Activated CD8-positive, alpha-beta memory T cell treated with anti-CD3 and anti-CD28 coated beads, Interleukin-2, amount 50 U/mL, for 24 hours (primary cell): ENCODE measurements around the gene CHAC1.

Experiments used
- DNase-seq: peaks from one replicate; pipeline ENCODE4 v3.0.0-alpha.2; 2020; ENCODE audit errors: extremely low read depth

CHAC1 gene, protein sequence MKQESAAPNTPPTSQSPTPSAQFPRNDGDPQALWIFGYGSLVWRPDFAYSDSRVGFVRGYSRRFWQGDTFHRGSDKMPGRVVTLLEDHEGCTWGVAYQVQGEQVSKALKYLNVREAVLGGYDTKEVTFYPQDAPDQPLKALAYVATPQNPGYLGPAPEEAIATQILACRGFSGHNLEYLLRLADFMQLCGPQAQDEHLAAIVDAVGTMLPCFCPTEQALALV

DNA sequence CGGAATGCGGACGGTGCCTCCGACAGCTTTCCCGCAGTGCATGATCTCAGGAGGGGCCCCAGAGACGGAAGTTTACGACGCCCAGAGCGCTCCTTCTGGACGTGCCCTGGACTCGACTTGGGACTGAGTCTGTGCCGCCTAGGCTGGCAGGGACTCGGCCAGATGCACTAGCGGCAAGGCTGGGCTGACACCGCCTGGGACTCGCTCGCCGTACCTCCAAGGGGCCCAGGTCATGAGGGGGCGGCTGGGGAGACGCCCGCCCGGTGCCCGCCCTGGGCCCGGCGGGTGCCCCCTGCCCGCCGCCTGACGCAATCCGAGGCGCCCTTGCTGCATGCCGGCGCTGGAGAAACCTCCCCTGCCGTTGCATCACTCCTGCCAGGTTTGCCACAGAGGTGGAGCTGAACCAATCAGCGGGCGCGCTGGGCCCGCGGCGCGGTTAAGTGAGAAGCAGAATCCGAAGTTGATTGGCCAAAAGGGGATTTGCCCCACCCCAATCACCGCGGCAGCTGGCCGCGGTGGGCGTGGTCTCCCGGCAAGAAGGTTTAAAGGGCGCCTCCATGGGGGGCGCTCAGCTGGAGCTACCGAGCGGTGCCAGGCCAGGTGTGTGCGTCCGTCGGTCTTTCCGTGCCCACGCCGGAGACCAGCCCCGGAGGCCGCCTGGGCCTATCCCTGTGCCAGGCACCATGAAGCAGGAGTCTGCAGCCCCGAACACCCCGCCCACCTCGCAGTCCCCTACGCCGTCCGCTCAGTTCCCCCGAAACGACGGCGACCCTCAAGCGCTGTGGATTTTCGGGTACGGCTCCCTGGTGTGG, at the start of gene CHAC1:
CHAC1 (plus strand) TSS at position 571 of the 812 bp plus-strand sequence; CDS start at position 684, 113 bp downstream.
- peak; percentile 90 for DNase-seq

DNA sequence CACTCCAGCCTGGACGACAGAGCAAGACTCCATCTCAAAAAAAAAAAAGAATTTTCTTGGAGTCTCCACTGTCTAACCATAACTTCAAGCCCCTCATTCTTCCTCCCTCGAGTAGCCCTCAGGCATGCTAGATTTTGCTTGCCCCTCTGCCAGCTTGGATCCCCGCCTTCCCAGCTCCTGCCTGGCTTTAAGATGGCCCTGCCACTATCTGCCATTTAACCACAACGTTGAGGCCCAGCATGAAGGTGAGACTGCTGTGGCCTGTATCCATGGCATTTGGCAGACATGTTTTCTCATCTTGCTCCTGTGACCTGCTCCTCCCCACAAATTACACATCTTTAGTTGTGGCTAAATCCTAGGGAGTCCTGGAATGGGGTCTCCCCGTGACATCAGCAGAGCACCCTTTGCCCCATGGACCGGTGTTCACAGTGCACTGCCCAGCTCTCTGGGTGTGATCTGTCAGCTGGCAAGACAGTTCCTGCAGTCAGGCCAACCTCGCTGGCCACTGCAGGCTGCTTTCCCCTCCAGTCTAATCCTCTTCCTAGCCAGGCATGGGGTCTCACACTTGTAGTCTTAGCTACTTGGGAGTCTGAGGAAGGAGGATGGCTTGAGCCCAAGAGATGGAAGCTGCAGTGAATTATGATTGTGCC, 48.6 kb upstream of the CHAC1 start:
- DNase-seq = no peak

DNA sequence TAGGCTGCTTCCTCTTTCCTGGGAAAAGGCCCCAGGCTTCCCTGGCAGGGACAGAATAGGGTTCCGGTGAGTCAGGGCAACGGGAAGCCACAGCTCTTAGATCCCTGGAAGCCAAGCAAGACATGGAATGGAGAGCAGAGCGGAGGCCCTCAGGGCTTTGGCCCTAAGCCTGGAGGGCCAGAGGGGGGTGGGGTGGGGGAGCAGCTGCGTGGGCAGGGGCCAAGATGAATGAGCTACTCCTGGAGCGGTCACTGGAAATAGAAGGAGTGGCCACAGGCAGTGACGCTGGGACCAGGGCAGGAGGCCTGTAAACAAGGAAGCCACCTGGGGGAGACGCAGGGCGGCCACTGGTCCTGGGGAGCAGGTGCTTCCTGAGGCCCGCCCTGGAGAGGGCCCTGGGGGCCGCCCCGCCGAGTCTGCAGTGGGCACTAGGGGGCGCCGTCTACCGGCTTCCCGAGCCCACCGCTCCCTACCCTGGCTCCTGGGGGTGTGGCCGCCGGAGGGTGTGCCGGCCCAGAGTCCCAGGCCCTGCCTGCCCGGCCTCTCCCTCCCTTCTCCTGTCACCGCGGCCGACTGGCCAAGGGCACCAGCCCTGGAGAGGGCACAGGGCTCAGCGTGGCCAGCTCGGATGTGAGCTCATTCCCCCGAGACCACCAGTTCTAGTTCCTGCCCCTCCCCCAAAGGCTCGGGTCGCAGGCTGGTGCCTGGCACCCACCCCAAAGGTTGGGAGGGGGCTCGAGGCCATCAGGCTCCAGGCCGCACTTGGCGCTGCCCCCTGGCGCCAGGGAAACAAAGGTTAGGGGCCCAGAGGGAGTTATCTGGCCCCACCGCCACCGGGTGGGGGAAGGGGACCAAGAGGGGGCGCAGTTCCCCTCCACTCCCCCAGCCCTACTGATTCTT, 46.9 kb upstream of the CHAC1 start:
- DNase-seq = peak; percentile 39

DNA sequence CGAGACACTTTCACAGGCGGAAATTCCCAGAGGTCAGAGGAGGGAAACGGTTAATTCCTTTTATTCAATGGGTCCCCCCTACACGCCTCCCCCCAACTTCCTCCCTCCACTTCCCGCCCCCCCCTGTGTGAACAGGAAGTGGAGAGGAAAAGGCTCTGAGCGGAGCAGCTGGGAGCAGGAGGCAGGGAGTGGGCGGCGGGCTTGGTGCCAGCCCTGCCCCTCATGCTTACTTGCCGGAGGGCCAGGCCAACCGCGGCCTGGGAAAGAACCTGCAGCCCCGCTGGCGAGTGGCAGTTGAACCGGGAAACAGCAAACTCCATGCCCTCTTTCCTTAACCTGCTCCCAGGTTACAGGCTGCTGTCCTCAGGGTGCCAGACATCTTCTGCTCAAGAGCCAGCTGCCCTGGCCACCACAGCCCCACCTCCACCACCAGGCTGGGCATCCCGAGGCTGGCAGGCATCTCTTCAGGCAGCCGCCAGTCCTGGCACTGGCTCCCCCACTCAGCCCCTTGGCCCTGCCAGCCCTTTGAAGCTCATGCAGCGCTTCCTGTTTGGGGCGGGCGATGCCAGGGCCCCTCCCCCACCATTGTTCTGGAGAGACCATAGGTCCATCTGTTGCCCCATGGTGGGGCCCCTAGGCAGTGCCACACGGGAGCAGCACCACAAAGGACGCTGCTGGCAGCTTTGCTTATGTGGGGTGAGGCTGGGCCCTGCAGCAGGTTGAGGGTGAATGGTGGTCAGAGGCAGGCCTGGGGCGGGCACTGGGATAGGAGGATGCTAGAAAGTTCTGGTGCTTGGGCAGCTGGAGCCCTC, 46.1 kb upstream of the CHAC1 start:
- no peak for DNase-seq

DNA sequence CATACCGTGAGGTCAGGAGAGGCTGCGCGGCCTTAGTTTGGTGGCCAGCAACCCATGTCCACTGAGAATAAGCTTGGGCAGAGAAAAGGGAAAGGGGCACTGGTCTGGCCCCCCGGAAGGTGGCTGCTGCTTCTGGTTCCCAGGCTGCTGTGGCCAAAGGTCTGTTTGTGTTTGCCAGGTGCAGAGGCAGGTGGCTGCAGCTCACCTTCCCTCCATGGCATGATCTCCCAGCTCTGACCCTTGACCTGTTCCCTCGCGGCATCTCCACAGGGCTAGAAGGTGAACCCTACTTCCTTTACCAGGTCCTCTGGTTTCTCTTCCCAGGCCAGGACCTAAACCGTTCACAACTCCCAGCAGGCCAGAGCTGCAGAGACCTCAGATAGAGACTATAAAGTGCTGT, 45.2 kb upstream of the CHAC1 start:
- no peak for DNase-seq

DNA sequence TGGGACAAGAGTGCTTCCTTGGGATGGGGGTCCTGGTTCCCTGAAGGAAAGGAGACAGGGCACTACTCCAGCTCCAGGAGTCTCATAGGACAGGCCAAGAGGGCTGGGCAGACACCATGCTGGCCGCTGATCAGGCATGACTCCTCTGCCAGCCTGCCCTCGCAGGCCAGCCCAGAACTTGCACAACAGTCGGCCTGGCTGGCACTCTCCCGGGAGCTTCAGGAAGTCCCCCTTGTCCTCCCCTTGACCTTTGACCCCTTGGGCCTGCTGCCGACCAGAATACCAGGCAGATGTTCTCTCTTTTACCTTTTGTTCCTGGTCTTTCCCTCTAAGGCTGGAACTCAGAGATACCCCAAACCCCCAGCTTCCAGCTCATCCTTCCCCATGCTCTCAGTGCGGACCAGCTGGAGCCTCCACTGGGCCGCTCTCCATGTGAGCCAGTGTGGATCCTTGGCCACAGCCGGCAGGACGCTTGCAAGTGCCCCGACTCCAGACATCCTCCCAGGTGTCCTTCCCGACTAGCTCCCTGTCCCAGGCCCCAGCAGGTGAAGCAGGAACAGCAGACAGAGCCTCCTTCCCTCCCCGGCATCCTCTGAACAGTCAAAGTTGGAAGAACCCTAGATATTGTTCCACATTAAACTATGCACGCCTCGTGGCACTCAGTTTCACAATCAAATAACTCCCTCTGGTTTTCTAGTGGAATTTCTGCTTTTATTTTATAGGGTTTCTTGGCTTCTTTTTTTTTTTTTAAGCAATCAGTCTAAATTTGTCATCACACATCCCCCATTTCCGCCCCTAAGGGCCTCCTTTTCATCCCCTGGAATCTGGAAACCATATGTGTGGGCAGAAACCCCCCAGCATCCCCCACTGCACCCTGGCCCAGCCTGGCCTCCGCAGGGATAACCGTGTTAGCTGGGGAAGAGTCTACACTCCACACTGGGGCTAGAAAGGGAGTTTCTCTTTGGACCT, 43.3 kb upstream of the CHAC1 start:
- no peak for DNase-seq

DNA sequence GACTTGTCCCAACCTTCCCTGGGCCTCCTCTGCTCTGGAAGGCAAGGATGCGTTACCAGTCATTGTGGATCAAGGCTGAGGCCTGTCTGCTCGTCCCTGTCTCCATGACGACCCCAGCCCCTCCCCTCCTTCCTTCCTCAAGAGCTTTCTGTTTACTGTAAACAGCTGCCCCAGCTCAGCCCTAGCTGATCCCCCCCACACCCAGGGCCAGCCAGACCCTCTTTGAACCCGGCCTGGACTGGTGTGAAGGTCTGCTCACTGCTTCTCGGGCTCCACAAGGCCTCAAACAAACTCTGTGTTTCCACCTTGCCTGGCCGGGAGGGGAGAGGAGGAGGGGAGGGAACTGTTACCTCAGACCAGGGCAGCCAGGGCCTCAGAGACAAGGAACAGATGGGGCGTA, 42.1 kb upstream of the CHAC1 start:
- DNase-seq = no peak

DNA sequence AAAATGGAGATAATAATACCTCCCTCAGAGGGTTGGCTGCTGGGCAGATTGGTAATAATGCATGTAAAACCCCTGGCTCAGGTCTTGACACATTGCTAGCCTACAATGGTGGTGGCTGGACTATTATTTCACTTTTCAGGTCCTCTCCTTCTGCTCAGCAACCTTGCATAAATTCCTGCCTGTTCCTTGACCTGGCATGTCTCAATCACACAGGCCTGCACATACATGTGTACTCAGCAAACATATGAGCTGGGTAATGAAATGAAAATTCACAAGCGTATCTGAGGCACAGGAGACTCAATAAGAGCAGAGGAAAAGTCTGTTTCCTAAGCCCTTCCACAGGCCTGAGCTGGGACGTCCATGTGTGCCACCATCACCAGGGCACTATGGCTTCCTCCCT, 41.6 kb upstream of the CHAC1 start:
- DNase-seq = no peak

DNA sequence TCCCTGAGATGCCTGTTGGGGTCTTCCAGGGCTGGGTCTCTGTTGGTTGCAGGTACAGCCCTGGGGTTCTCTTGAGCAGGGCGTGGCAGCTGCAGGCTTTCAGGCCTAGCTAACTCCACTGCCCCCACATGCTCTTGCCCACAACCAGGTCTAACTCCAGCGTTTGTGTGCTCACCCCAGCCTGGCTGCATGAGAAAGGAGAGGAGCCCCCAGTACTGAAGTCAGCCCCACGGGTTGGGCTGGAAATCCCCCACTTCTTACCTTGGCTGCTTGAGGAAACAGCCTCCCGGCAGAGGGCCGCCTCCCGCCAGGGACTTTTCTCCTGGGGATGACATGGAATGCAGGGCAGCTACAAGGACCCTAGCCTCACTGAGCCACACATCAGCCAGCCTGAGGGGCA, 40.8 kb upstream of the CHAC1 start:
- no peak for DNase-seq

DNA sequence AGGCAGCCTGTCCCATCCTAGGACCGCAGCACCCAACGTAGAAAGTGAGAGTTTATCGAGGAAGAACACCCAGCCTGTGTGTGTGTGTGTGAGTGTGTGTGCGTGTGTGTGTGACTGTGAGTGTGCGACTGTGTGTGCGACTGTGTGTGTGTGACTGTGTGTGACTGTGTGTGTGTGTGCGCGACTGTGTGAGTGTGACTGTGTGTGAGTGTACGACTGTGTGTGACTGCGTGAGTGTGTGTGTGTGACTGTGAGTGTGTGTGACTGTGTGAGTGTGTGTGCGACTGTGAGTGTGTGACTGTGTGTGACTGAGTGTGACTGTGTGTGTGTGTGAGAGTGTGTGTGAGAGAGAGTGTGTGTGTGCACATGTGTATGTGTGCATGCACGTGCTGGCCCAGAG, 39.3 kb upstream of the CHAC1 start:
- DNase-seq = no peak

DNA sequence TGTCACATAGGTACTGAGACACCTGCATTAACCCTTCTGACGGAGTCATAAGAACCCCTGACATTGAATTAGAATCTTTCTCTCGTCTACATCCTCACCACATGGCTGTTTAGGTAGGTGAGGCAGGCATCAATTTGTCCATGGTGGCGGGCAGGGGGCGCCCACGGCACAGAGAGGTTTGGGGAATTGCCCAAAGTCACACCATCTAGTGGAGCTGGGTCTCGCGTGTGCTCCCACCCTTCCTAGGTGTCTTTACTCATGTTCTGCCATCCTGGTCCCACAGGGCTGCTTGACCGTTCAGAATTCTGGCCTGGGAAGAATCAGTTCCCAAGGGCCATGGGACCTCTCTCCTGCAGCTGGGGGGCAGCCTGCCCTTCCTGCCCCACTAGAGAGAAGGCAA, 38.8 kb upstream of the CHAC1 start:
- DNase-seq = no peak

DNA sequence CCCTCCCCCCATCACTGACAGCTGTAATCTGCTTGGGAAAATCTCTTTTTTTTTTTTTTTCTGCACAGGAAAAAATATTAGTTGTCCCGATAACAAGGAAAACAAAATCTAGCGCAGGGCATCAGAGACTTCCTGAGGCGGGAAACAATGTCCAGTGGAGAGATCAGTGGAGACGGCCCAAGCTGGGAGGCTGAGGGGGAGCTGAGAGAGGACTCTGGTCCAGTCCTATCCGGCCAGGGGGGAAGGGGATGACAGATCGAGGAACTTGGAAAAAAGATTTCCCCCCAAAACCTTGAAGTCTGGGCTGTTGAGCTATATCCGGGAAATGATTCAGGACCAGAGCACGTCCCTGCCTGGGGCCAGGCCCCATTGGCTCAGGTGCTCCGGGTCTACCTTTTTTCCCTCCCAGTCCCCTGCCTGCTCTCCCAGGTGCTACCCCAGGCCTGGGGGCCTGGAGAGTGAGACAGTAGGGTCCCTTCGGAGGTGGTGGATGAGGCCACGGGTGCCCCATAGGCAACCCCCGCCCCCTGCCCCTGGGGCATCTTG, 38.1 kb upstream of the CHAC1 start:
- DNase-seq = no peak

DNA sequence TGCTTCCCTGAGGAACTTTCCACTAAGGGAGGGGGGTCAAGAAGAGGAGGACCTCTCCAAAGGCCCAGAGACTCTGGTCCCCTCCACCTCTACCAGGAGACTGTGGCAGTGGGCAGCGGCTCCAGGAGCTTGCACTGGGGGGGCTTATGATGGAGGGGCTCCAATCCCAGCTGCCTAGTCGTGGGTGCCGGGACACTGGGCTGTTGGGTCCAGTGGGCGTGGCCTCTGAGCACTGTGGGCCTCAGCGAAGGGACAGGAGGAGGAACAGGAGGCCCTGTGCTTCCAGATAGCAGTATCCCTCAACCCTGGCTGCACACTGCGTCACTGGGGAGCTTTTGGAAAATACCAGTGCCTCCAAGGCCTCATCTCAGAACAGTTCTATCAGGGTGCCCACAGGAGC, 37.6 kb upstream of the CHAC1 start:
- no peak for DNase-seq

DNA sequence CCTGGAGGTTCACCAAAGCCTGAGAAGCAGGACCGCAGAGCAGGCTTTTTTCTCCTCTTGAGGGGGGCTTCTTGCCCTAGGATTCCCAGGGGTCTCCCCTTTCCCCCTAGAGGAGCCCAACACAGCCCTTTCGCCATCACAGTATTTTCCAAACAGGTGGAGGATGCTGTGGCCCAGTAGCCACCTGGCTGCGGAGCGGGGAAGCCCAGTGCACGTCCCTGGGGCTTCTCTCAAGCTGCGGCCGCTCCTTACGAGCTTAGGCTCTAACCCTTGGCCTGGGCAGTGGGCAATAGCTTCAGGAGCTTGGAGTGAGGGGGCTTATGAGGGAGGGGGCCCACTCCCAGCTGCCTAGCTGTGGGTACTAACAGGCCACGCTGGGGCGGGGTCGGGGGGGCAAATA, 35.7 kb upstream of the CHAC1 start:
- no peak for DNase-seq

DNA sequence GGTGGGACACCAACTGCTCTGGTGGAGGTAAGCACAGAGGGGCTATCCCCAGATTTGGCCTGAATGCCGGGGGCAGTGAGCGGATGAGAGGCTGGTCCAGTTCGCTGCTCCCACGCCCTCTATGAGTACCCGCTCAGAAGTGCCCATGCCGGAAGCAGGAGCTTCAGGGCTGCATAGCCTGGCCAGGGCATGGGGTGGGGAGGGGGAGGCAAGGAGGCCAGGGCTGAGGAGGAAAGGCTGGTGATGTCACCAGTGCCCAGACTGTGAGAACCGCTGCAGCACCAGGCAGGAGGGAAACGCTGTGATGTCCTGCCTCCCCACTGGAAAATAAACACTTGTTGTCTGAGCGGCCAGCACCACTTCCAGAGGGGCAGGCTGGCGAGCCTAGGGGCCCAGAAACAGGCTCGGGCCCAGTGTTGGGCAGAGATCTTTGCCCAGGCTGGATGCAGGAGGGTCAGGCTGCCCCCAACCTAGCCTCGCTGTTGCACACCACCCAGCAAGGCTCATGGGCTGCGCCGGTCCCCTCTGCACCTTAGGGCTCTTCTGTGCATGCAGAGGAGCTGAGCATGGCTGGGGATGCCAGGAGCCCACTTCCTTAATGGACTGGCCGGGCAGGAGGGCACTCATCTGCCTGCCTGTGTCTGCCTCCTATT, 35.0 kb upstream of the CHAC1 start:
- no peak for DNase-seq

DNA sequence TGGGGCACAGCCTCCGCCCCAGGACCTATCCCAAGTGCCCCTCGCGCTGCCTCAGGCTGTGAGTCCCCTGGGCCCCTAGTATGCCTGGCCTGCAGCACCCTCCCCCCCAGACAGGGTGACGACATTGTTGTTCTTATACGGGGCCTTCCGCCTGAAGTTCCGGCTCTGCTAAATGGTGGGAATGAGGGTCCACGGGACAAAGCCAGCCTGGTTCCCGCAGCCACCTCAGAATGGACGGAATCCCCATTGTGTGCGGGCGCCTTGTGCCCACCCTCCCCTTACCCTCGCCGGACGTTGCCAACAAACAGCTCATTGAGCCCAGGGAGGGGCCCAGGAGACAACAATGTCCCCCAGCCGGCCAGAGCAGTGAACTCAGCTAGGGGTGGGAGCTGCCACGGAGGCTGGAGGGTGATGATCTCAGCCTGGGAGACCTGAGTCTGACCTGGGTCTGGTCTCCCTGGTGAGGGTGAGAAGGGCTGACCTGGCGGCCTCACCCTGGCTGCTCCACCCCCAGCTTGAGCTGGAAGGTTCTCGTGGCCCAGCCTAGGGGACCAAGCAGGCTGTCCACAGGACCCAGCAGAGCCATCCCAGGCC, 34.4 kb upstream of the CHAC1 start:
- DNase-seq = no peak

DNA sequence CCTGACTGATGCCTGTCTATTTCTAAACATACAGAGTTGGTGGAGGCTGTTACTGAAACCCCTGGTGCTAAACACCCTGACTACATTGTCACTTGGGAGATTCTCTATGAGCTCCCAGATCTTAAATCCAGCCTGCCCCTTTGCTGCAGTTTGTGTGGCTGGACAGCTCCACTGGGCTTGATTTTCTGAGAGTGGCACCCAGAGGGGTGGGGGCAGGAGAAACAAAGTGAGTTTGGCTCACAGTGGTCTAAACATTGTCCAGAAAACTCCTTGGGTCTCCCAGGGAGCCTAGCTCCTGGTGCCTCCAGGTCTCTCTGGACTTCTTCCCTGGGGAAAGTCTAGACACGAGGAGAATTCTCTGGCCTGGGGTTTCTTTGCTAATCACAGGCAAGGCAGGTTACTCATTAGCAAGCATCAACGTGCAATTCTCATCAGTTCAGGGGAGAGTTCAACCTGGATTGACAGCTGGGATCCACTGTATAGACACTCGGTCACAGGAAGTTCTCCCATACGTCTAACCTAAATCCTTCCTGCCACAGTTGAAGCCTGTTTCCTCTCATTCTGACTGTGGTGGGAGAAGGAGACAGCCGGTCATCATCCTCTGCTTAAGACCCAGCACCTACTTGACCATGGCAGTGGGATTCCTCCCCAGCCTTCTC, 31.2 kb upstream of the CHAC1 start:
- DNase-seq = no peak

DNA sequence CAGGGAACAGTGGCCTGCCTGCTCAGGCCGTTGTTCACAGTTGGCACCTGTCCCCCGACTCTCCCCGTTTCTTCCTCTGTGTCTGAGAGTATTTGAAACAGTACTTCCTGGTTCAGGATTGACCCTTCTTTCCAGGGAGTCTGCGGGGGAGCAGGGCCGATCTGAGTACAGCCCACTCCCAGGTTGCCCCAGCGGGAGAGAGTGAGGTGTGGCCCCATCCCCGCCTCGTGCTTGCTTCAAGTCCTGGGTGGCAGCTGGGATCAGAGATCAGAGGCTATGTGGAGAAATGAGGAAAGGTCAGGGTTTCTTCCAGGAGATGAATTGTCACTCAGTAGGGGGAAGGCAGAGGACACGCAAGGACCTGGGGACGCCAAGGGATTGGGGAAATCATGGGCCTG, 30.7 kb upstream of the CHAC1 start:
- DNase-seq = no peak
